Kidney (tissue), 22 donors: ENCODE measurements around the gene PLD2. TPM values are rescaled to one million over a fixed set of nuclear protein-coding genes. Genes with fewer than 3 reads are reported as not detected.
A peak's percentile ranks its signal among the peaks of the same experiment; 100 is the strongest.

Experiments used
- DNase-seq, 5 donors: peaks; one replicate each; pipeline ENCODE4 v3.0.0-alpha.2; 2013 to 2020
- FAIRE-seq: peaks from 2 replicates; lab custom pipeline; 2012; peaks lifted over from hg19 to GRCh38; lab: Jason Lieb, UNC
- H3K27ac ChIP-seq, 2 donors: one replicate each; pipeline ENCODE4 v1.7.0; 2013; ENCODE audit warnings: low read depth in 2 of 2, low read length in 2 of 2, inconsistent platforms in 1 of 2
- H3K27me3 ChIP-seq: one replicate; pipeline ENCODE4 v1.7.1; 2013; ENCODE audit warnings: low read length, inconsistent platforms; ENCODE audit not compliant: control insufficient read depth, insufficient read depth
- H3K36me3 ChIP-seq, 3 donors: one replicate each; pipeline versions ENCODE4 v1.7.0 to v1.7.1; 2013; ENCODE audit warnings: low read length in 3 of 3, control low read depth in 1 of 3, inconsistent platforms in 1 of 3; ENCODE audit not compliant: insufficient read depth in 3 of 3, control insufficient read depth in 2 of 3
- H3K4me1 ChIP-seq, 3 donors: one replicate each; pipeline versions ENCODE4 v1.7.0 to v1.7.1; 2013; ENCODE audit warnings: low read length in 3 of 3, inconsistent platforms in 1 of 3, low read depth in 1 of 3; ENCODE audit not compliant: control insufficient read depth in 2 of 3, insufficient read depth in 2 of 3
- H3K4me3 ChIP-seq, 3 donors: one replicate each; pipeline versions ENCODE4 v1.7.0 to v1.8.1; 2013; ENCODE audit warnings: low read length in 3 of 3, control low read depth in 1 of 3, inconsistent platforms in 1 of 3
- H3K9ac ChIP-seq, 3 donors: one replicate each; pipeline versions ENCODE4 v1.7.0 to v1.7.1; 2013; ENCODE audit warnings: low read length in 3 of 3, control low read depth in 1 of 3, inconsistent platforms in 1 of 3
- H3K9me3 ChIP-seq, 3 donors: one replicate each; pipeline versions ENCODE4 v1.7.0 to v1.7.1; 2013; ENCODE audit warnings: low read length in 3 of 3, control low read depth in 1 of 3, inconsistent platforms in 1 of 3; ENCODE audit not compliant: control insufficient read depth in 2 of 3, insufficient read depth in 1 of 3
- CTCF ChIP-seq: IDR thresholded peaks from 3 replicates; pipeline ENCODE4 v1.5.1; 2012; ENCODE audit warnings: mild to moderate bottlenecking, moderate library complexity, borderline replicate concordance; ENCODE audit not compliant: insufficient read depth; ENCODE audit errors: extremely low read depth
- intact Hi-C: fragments of 100-400 bp; cut with DNase I; formaldehyde crosslinking; loops from one replicate; pipeline ENCODE4 v1.11.1; 2022
- long read RNA-seq, 10 donors: library from polyadenylated mRNA in 1 of 10; unstranded in 1 of 10; transcript quantifications; one replicate each; pipeline ENCODE4 v2.0.0 and lab custom pipeline, GENCODE V29; 2021 to 2026
- polyA plus RNA-seq: library from polyadenylated mRNA; stranded (reverse); fragments of 350-450 nt; fragmentation: Illumina TruSeq; extraction: RNeasy Lipid Tissue Mini Kit (QIAGEN cat#74804); gene quantifications from one replicate; pipeline ENCODE4 v1.2.3, GENCODE V29; 2014; ENCODE audit warnings: low read depth, low replicate concordance; ENCODE audit not compliant: insufficient read depth
- total RNA-seq: library from RNA; stranded (reverse); fragmentation: NEBNext Ultra II Directional; extraction: Animal tissue kit (Norgen Biotek cat#: 25700); gene quantifications from one replicate; pipeline ENCODE4 v1.2.1, GENCODE V29; 2021
- donor health status: control.
- donor health status: control.
- donor health status: control.
- donor health status: control.
- donor health status: control.
- donor health status: DM: yes; HTN: yes; CAD: no.
- donor health status: Normal renal cell carcinoma (clear cell type).

The PLD2 gene
- 45.4 TPM for total RNA-seq
- 9.2 TPM for polyA plus RNA-seq
- long read RNA-seq, donor 1, partial matches to known transcripts: 0 of 1 reads
- long read RNA-seq, donor 1, other reads (novel, unspliced or antisense): 0 of 1 reads
- long read RNA-seq, donor 2, partial matches to known transcripts: 0 of 3 reads
- long read RNA-seq, donor 2, other reads (novel, unspliced or antisense): 0 of 3 reads
- long read RNA-seq, donor 3: 0 reads
- long read RNA-seq, donor 4, partial matches to known transcripts: 0 of 2 reads
- long read RNA-seq, donor 4, other reads (novel, unspliced or antisense): 0 of 2 reads
- long read RNA-seq, donor 5: 0 reads
- long read RNA-seq, donor 6: 0 reads
- long read RNA-seq, donor 7, transcript PLD2-201 (25 exons, 3,503 nt): major isoform, 9 of 27 reads
- long read RNA-seq, donor 7, partial matches to known transcripts: 11 of 27 reads
- long read RNA-seq, donor 7, other reads (novel, unspliced or antisense): 4 of 27 reads
- long read RNA-seq, donor 8: 0 reads
- long read RNA-seq, donor 9, partial matches to known transcripts: 0 of 3 reads
- long read RNA-seq, donor 9, other reads (novel, unspliced or antisense): 0 of 3 reads
- long read RNA-seq, donor 10, partial matches to known transcripts: 0 of 9 reads
- long read RNA-seq, donor 10, other reads (novel, unspliced or antisense): 0 of 9 reads

GRCh38 chr17:4806777-4807604 lies at the start of gene PLD2:
TSS of gene PLD2 (plus strand) at chr17:4807152. CDS start at chr17:4807773, 621 bp downstream.
- Histone ChIP-seq H3K36me3 (peaks cover 0 to 2% (median 0%) of the 10 kb centered on the region in 3 donors), H3K4me3 (peak within 1 kb of the TSS; percentile 50 to 62 (median 60)), H3K27ac (no peak within 1 kb of the TSS), H3K27me3 (no peaks in the 10 kb centered on the region), H3K9ac (peak within 1 kb of the TSS; percentile 20 to 62 (median 58)), H3K4me1 (peaks cover 0 to 4% (median 3%) of the 10 kb centered on the region in 3 donors), H3K9me3 (no peaks in the 10 kb centered on the region)
- no peak for FAIRE-seq
- DNase-seq: peak; percentile 86 to 95 (median 91)
- intact Hi-C loops: no loop called here
- no peak for TF ChIP-seq CTCF

GRCh38 chr17:4759776-4760236 lies 47.1 kb upstream of the PLD2 start:
- intact Hi-C loops: no loop called here
- H3K4me1 ChIP-seq: no peaks in the 10 kb centered on the region
- DNase-seq (peak in 1 of 5 donors; percentile 4), FAIRE-seq (no peak)
- H3K27ac ChIP-seq: no peak overlapping the region
- H3K4me3 ChIP-seq: no peak overlapping the region
- H3K9me3 ChIP-seq: no peaks in the 10 kb centered on the region
- H3K36me3 ChIP-seq: no peaks in the 10 kb centered on the region
- TF ChIP-seq CTCF: no peak
- no peak overlapping the region for H3K9ac ChIP-seq
- no peaks in the 10 kb centered on the region for H3K27me3 ChIP-seq

- H3K4me3 ChIP-seq: no peak overlapping the region
- intact Hi-C loops: no loop called here
These were observed 42.4 kb upstream of the PLD2 start for GRCh38 chr17:4764595-4764994.

More at GRCh38 chr17:4764595-4764994, 42.4 kb upstream of the PLD2 start:
- Histone ChIP-seq H3K27ac (no peak overlapping the region), H3K9ac (no peak overlapping the region), H3K27me3 (no peaks in the 10 kb centered on the region), H3K36me3 (no peaks in the 10 kb centered on the region), H3K9me3 (no peaks in the 10 kb centered on the region), H3K4me1 (no peaks in the 10 kb centered on the region)
- no peak for DNase-seq
- TF ChIP-seq CTCF: no peak
- no peak for FAIRE-seq
